H1 (cell line): ENCODE results near the gene TEAD4. TPM values are rescaled to one million over a fixed set of nuclear protein-coding genes. Genes with fewer than 3 reads are reported as not detected.

Source experiments
- CTCF ChIA-PET: fragments of 300-600 bp; sonication (Branson Sonifier 250); formaldehyde crosslinking; loops from one replicate; lab custom pipeline; 2021; ENCODE audit not compliant: partially characterized antibody; lab: Charles Lee
- POLR2A ChIA-PET: fragments of 300-600 bp; sonication (Branson Sonifier 250); formaldehyde crosslinking; loops from one replicate; lab custom pipeline; 2021; ENCODE audit warnings: inconsistent platforms; ENCODE audit not compliant: partially characterized antibody; lab: Charles Lee
- DNase-seq, 2 experiments: peaks; one replicate each; pipeline versions ENCODE4 v3.0.0 to v3.0.0-alpha.2; 2010 to 2022; ENCODE audit warnings: low spot score in 2 of 2, low read depth in 1 of 2, mixed read lengths in 1 of 2
- FAIRE-seq: peaks from 2 replicates; lab custom pipeline; 2011; peaks lifted over from hg19 to GRCh38; lab: Jason Lieb, UNC
- H2AFZ ChIP-seq: 2 replicates; pipeline ENCODE4 v1.8.1; 2012; ENCODE audit warnings: low read length, inconsistent platforms
- H2AK5ac ChIP-seq: 2 replicates; pipeline ENCODE4 v1.6.1; 2013; ENCODE audit warnings: low read depth, low read length
- H2BK120ac ChIP-seq: replicated peaks from 2 replicates; pipeline ENCODE3; 2013; ENCODE audit warnings: low read depth, low read length, inconsistent platforms
- H2BK12ac ChIP-seq: 2 replicates; pipeline ENCODE4 v1.6.1; 2013; ENCODE audit warnings: low read depth, low read length
- H2BK15ac ChIP-seq: 2 replicates; pipeline ENCODE4 v1.6.1; 2013; ENCODE audit warnings: low read length
- H2BK20ac ChIP-seq: 2 replicates; pipeline ENCODE4 v1.6.1; 2013; ENCODE audit warnings: low read length
- H2BK5ac ChIP-seq: 2 replicates; pipeline ENCODE4 v1.6.1; 2013; ENCODE audit warnings: low read depth, low read length
- H3K14ac ChIP-seq: 2 replicates; pipeline ENCODE4 v1.6.1; 2013; ENCODE audit warnings: inconsistent platforms; ENCODE audit not compliant: insufficient read length
- H3K18ac ChIP-seq: 2 replicates; pipeline ENCODE4 v1.6.1; 2013; ENCODE audit warnings: low read length; ENCODE audit errors: extremely low read depth
- H3K23ac ChIP-seq: 2 replicates; pipeline ENCODE4 v1.6.1; 2013; ENCODE audit warnings: inconsistent platforms; ENCODE audit not compliant: insufficient read length
- H3K23me2 ChIP-seq: 2 replicates; pipeline ENCODE4 v1.6.1; 2013; ENCODE audit warnings: low read depth, low read length
- H3K27ac ChIP-seq: 2 replicates; pipeline ENCODE4 v1.6.1; 2011; ENCODE audit warnings: low read depth, low read length, inconsistent platforms
- H3K27me3 ChIP-seq, 4 experiments: replicated peaks in 1 of 4; 1 replicate in 1 of 4; 2 replicates in 3 of 4; pipeline versions ENCODE4 v1.6.1 to v1.8.1; 2011 to 2013; ENCODE audit warnings: low read length in 3 of 4, mild to moderate bottlenecking in 3 of 4, inconsistent platforms in 2 of 4, mixed read lengths in 2 of 4, moderate library complexity in 1 of 4; ENCODE audit not compliant: control insufficient read depth in 3 of 4, insufficient read depth in 3 of 4; ENCODE audit errors: extremely low read depth in 1 of 4
- H3K36me3 ChIP-seq, 4 experiments: 2 replicates each; pipeline versions ENCODE4 v1.6.1 to v1.8.1; 2011 to 2013; ENCODE audit warnings: mild to moderate bottlenecking in 4 of 4, low read length in 3 of 4, moderate library complexity in 2 of 4, control low read depth in 1 of 4, inconsistent platforms in 1 of 4; ENCODE audit not compliant: insufficient read depth in 4 of 4, control insufficient read depth in 2 of 4
- H3K4ac ChIP-seq: replicated peaks from 2 replicates; pipeline ENCODE3; 2013; ENCODE audit warnings: low read length, low read depth, mixed read lengths, inconsistent platforms; ENCODE audit not compliant: insufficient read length
- H3K4me1 ChIP-seq, 4 experiments: replicated peaks in 1 of 4; 1 replicate in 1 of 4; 2 replicates in 3 of 4; pipeline versions ENCODE4 v1.6.1 to v1.8.1; 2011 to 2013; ENCODE audit warnings: low read length in 3 of 4, inconsistent platforms in 2 of 4, mixed read lengths in 1 of 4; ENCODE audit not compliant: insufficient read depth in 4 of 4, control insufficient read depth in 3 of 4
- H3K4me2 ChIP-seq, 2 experiments: 2 replicates each; pipeline versions ENCODE4 v1.6.1 to v1.8.1; 2011 to 2013; ENCODE audit warnings: low read depth in 2 of 2, low read length in 2 of 2, control low read depth in 1 of 2, inconsistent platforms in 1 of 2, mild to moderate bottlenecking in 1 of 2; ENCODE audit not compliant: insufficient read depth in 1 of 2
- H3K4me3 ChIP-seq, 4 experiments: fragments of 200-600, 300-600 bp in 1 of 4; sonication (generic), shearing (Covaris generic), sonication (Bioruptor Twin) in 1 of 4; 2 replicates each; pipeline versions ENCODE4 v1.5.1 to v1.8.1; 2011 to 2016; ENCODE audit warnings: low read length in 4 of 4, low read depth in 3 of 4, control low read depth in 2 of 4, inconsistent platforms in 2 of 4, mild to moderate bottlenecking in 2 of 4, mixed read lengths in 1 of 4, moderate library complexity in 1 of 4; ENCODE audit not compliant: insufficient read depth in 2 of 4; ENCODE audit errors: extremely low read depth in 1 of 4
- H3K56ac ChIP-seq: replicated peaks from 2 replicates; pipeline ENCODE3; 2013; ENCODE audit warnings: low read depth, mild to moderate bottlenecking, mixed read lengths, low read length, inconsistent platforms; ENCODE audit not compliant: insufficient read length
- H3K79me1 ChIP-seq: 2 replicates; pipeline ENCODE4 v1.6.1; 2013; ENCODE audit warnings: low read depth, low read length, control low read depth
- H3K79me2 ChIP-seq, 2 experiments: 2 replicates each; pipeline versions ENCODE4 v1.6.1 to v1.8.1; 2012 to 2013; ENCODE audit warnings: low read length in 2 of 2, mild to moderate bottlenecking in 2 of 2, inconsistent platforms in 1 of 2; ENCODE audit not compliant: insufficient read depth in 2 of 2, control insufficient read depth in 1 of 2
- H3K9ac ChIP-seq, 4 experiments: replicated peaks in 1 of 4; 1 replicate in 1 of 4; 2 replicates in 3 of 4; pipeline versions ENCODE4 v1.6.1 to v1.8.1; 2011 to 2013; ENCODE audit warnings: low read depth in 3 of 4, low read length in 3 of 4, control low read depth in 2 of 4, mild to moderate bottlenecking in 2 of 4, moderate library complexity in 2 of 4, inconsistent platforms in 1 of 4; ENCODE audit errors: extremely low read depth in 1 of 4
- H3K9me3 ChIP-seq, 2 experiments: 2 replicates each; pipeline versions ENCODE4 v1.6.1 to v1.8.1; 2012 to 2013; ENCODE audit warnings: mild to moderate bottlenecking in 2 of 2, moderate library complexity in 2 of 2, control low read depth in 1 of 2, inconsistent platforms in 1 of 2, low read depth in 1 of 2, low read length in 1 of 2, mixed read lengths in 1 of 2; ENCODE audit not compliant: insufficient read depth in 2 of 2
- H4K20me1 ChIP-seq, 2 experiments: replicated peaks in 1 of 2; 2 replicates each; pipeline versions ENCODE3 to v1.8.1; 2011 to 2013; ENCODE audit warnings: inconsistent platforms in 2 of 2, low read length in 2 of 2, mild to moderate bottlenecking in 1 of 2; ENCODE audit not compliant: insufficient read depth in 2 of 2, control insufficient read depth in 1 of 2
- H4K5ac ChIP-seq: 2 replicates; pipeline ENCODE4 v1.6.1; 2013; ENCODE audit warnings: low read length, low read depth, mixed read lengths, inconsistent platforms; ENCODE audit not compliant: insufficient read length
- H4K8ac ChIP-seq: 2 replicates; pipeline ENCODE4 v1.8.0; 2013; ENCODE audit warnings: mild to moderate bottlenecking, moderate library complexity, low read length, inconsistent platforms; ENCODE audit not compliant: insufficient read depth; ENCODE audit errors: extremely low read depth
- H4K91ac ChIP-seq: replicated peaks from 2 replicates; pipeline ENCODE3; 2013; ENCODE audit warnings: low read length, mixed read lengths, inconsistent platforms; ENCODE audit not compliant: insufficient read length
- BACH1 ChIP-seq: IDR thresholded peaks from 2 replicates; pipeline ENCODE4 v1.6.1; 2012; ENCODE audit warnings: low read length, improper control_type of control experiment
- BCL11A ChIP-seq, 2 experiments: IDR thresholded peaks; one replicate each; pipeline ENCODE4 v1.6.1; 2011; ENCODE audit warnings: low read depth in 2 of 2, low read length in 2 of 2, mild to moderate bottlenecking in 2 of 2
- CHD1 ChIP-seq: IDR thresholded peaks from 2 replicates; pipeline ENCODE4 v1.6.1; 2012; ENCODE audit warnings: low read depth, low read length, improper control_type of control experiment
- FOSL1 ChIP-seq: IDR thresholded peaks from 2 replicates; pipeline ENCODE4 v1.6.1; 2011; ENCODE audit warnings: mild to moderate bottlenecking, low read depth, low read length, moderate library complexity; ENCODE audit not compliant: insufficient read depth
- GTF2F1 ChIP-seq: IDR thresholded peaks from 2 replicates; pipeline ENCODE4 v1.6.1; 2012; ENCODE audit warnings: low read depth, low read length, improper control_type of control experiment, borderline replicate concordance
- JUND ChIP-seq: IDR thresholded peaks from 2 replicates; pipeline ENCODE4 v1.6.1; 2011; ENCODE audit warnings: mild to moderate bottlenecking, improper control_type of control experiment, low read length
- KDM4A ChIP-seq: IDR thresholded peaks from one replicate; pipeline ENCODE4 v1.7.1; 2012; ENCODE audit warnings: low read depth, mild to moderate bottlenecking, moderate library complexity, low read length, inconsistent platforms; ENCODE audit not compliant: severe bottlenecking
- POLR2A ChIP-seq, 2 experiments: IDR thresholded peaks; 1 replicate in 1 of 2; 2 replicates in 1 of 2; pipeline ENCODE4 v1.6.1; 2011; ENCODE audit warnings: low read depth in 2 of 2, low read length in 2 of 2, mild to moderate bottlenecking in 2 of 2; ENCODE audit errors: control extremely low read depth in 1 of 2
- SIN3A ChIP-seq, 2 experiments: IDR thresholded peaks in 1 of 2; conservative IDR thresholded peaks in 1 of 2; 2 replicates each; pipeline ENCODE4 v1.6.1; 2011 to 2012; ENCODE audit warnings: low read length in 2 of 2, improper control_type of control experiment in 1 of 2, low read depth in 1 of 2, mild to moderate bottlenecking in 1 of 2
- WGBS, 2 experiments: shearing (Covaris generic) in 1 of 2; methylation state at CpG; one replicate each; pipeline versions ENCODE4 v1.1.6 to v1.1.7; 2013 to 2015; ENCODE audit warnings: low lambda C conversion rate in 2 of 2, mixed read lengths in 2 of 2, inconsistent platforms in 1 of 2, low coverage in 1 of 2, missing lambda C conversion rate in 1 of 2; ENCODE audit not compliant: insufficient replicate concordance in 2 of 2, insufficient coverage in 1 of 2, insufficient read length in 1 of 2; ENCODE audit errors: extremely low coverage in 1 of 2, missing lambda C conversion rate in 1 of 2; 5-methylcytosine and 5-hydroxymethylcytosine counted together
- polyA plus RNA-seq, 7 experiments: library from polyadenylated mRNA; depleted of rRNA in 3 of 7; stranded (reverse) in 5 of 7; unstranded in 2 of 7; fragments of >200 nt in 5 of 7; fragments of 200-250 nt in 2 of 7; gene quantifications; 1 replicate in 5 of 7; 2 replicates in 1 of 7; 4 replicates in 1 of 7; pipeline versions ENCODE4 v1.2.1 to v1.2.3, GENCODE V29; 2011 to 2013; ENCODE audit warnings: missing spikeins in 2 of 7, mixed read lengths in 2 of 7
- total RNA-seq: library from RNA; stranded (reverse); fragmentation: NEBNext Ultra II Directional; extraction: Animal tissue kit (Norgen Biotek cat#: 25700); gene quantifications from 2 replicates; pipeline ENCODE4 v1.2.1, GENCODE V29; 2021
- TF ChIP-seq, protein P1 (sequence below), 3 experiments: IDR thresholded peaks; 1 replicate in 2 of 3; 2 replicates in 1 of 3; pipeline versions ENCODE4 v1.5.1 to v1.6.1; 2011; ENCODE audit warnings: low read length in 3 of 3, mild to moderate bottlenecking in 3 of 3, inconsistent platforms in 2 of 3, low read depth in 1 of 3, moderate library complexity in 1 of 3; ENCODE audit not compliant: insufficient read depth in 1 of 3; ENCODE audit errors: control extremely low read depth in 1 of 3
- TF ChIP-seq, protein P2 (sequence below): IDR thresholded peaks from 2 replicates; pipeline ENCODE4 v1.6.1; 2011; ENCODE audit warnings: low read depth, mild to moderate bottlenecking, low read length; ENCODE audit not compliant: insufficient read depth

The TEAD4 gene
- total and polyA plus RNA-seq, 2 of the 8 experiments (the other 6 are each of a cell fraction or from before 2014, with no cell fraction given) = 56.7 to 116 TPM

DNA sequence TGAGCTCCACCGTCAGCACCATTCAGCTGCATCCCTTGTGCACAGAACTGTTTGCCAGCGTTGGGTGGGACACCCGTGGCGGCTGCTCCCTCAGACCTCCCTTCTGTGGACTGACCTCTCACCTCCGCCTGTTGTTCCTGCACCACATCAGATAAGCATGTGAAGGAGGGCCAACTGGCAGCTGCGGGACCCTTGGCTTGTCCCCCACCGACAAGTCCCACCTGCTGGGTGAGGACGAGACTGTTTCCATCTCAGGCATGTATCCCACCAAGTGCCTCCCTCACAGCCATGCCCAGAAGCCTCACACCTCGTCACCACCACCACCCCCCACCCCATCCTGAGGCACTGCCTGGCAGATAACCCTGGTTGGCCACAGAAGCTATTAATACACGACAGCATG is 18.6 kb upstream of the TEAD4 start:
- Histone ChIP-seq H3K9me3 (no peaks in the 10 kb centered on the region), H3K27ac (no peak overlapping the region)
- no peak for TF ChIP-seq GTF2F1
- TF ChIP-seq JUND = no peak
- TF ChIP-seq, protein P1, sequence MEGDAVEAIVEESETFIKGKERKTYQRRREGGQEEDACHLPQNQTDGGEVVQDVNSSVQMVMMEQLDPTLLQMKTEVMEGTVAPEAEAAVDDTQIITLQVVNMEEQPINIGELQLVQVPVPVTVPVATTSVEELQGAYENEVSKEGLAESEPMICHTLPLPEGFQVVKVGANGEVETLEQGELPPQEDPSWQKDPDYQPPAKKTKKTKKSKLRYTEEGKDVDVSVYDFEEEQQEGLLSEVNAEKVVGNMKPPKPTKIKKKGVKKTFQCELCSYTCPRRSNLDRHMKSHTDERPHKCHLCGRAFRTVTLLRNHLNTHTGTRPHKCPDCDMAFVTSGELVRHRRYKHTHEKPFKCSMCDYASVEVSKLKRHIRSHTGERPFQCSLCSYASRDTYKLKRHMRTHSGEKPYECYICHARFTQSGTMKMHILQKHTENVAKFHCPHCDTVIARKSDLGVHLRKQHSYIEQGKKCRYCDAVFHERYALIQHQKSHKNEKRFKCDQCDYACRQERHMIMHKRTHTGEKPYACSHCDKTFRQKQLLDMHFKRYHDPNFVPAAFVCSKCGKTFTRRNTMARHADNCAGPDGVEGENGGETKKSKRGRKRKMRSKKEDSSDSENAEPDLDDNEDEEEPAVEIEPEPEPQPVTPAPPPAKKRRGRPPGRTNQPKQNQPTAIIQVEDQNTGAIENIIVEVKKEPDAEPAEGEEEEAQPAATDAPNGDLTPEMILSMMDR (IDR thresholded peaks at IDR 0.05; ENCODE audit: control extremely low read depth in 1 of 3, insufficient read depth in 1 of 3, low read depth in 1 of 3, low read length in 3 of 3) = no peak
- no peak for TF ChIP-seq BCL11A (IDR thresholded peaks at IDR 0.05; ENCODE audit: low read depth in 2 of 2, low read length in 2 of 2)
- no peak for TF ChIP-seq FOSL1
- TF ChIP-seq SIN3A (conservative IDR thresholded peaks at IDR 0.05 in 1 of 2, IDR thresholded peaks at IDR 0.05 in 1 of 2; ENCODE audit: low read depth in 1 of 2, low read length in 2 of 2) = no peak
- no peak for TF ChIP-seq KDM4A
- TF ChIP-seq BACH1 = no peak
- no peak for TF ChIP-seq POLR2A (IDR thresholded peaks at IDR 0.05; ENCODE audit: control extremely low read depth in 1 of 2, low read depth in 2 of 2, low read length in 2 of 2)
- TF ChIP-seq, protein P2, sequence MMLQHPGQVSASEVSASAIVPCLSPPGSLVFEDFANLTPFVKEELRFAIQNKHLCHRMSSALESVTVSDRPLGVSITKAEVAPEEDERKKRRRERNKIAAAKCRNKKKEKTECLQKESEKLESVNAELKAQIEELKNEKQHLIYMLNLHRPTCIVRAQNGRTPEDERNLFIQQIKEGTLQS = no peak
- no peak for TF ChIP-seq CHD1

More for the DNA sequence above, 18.6 kb upstream of the TEAD4 start:
- Histone ChIP-seq H3K9ac (no peak overlapping the region), H2BK15ac (no peak overlapping the region), H4K5ac (no peak overlapping the region), H3K23ac (no peak overlapping the region), H3K14ac (no peak overlapping the region), H3K79me2 (no peaks in the 10 kb centered on the region), H2BK5ac (no peak overlapping the region), H2BK12ac (no peak overlapping the region), H4K91ac (no peak overlapping the region), H3K56ac (no peak overlapping the region), H2BK20ac (no peak overlapping the region), H2AK5ac (no peak overlapping the region), H3K4me3 (no peak overlapping the region), H3K4me1 (no peaks in the 10 kb centered on the region), H4K20me1 (peaks cover 0 to 2% of the 10 kb centered on the region in 2 experiments), H3K23me2 (no peaks in the 10 kb centered on the region), H3K4ac (no peak overlapping the region), H3K18ac (no peak overlapping the region), H2BK120ac (no peak overlapping the region), H3K27me3 (no peaks in the 10 kb centered on the region), H3K4me2 (no peak overlapping the region), H2AFZ (no peak overlapping the region), H4K8ac (no peak overlapping the region), H3K79me1 (no peaks in the 10 kb centered on the region), H3K36me3 (peaks cover 0 to 20% (median 0%) of the 10 kb centered on the region in 4 experiments; a peak in 3 of 8 replicates)
- DNase-seq (no peak), FAIRE-seq (no peak)
- POLR2A ChIA-PET = interaction anchor here (0.6 to 1.3 kb wide), 5 partner anchors 21 to 152 kb away, joined by 3 to 4 read pairs (median 3); partner anchors contain the start of gene NRIP2
- WGBS, 2 experiments = 88% methylated on average over 10 of the region's 10 CpGs; no CpG with 5 or more reads in 1 of the 2 experiments
- CTCF ChIA-PET = interaction anchor here (0.6 to 9.9 kb wide), 9 partner anchors 11 to 117 kb away, joined by 3 to 143 read pairs (median 4); partner anchors contain the start of gene TULP3
